SHP77 treated with DMSO at 0.1 percent for 48 hours (cell line): ENCODE results near the gene BTD.
"Not testable (repeated sequence)": the region's sequence is repeated elsewhere in the genome, so short reads cannot be mapped to it uniquely, and the experiment has no call there.

Experiments used
- DNase-seq: peaks from one replicate; lab custom pipeline; 2025; lab: John Stamatoyannopoulos, UW

BTD gene

GRCh38 chr3:15604584-15604983 lies 3.0 kb downstream of the BTD start:
- not testable (repeated sequence) for DNase-seq

GRCh38 chr3:15606434-15606891 lies 4.9 kb downstream of the BTD start:
- no peak for DNase-seq

- DNase-seq, result no peak
These were observed 8.7 kb downstream of the BTD start for GRCh38 chr3:15610082-15610759.

GRCh38 chr3:15611018-15611417 lies 9.5 kb downstream of the BTD start:
- DNase-seq, result no peak

- no peak for DNase-seq
These were observed 10.5 kb downstream of the BTD start for GRCh38 chr3:15612001-15612400.

- no peak for DNase-seq
These were observed 13.4 kb downstream of the BTD start for GRCh38 chr3:15614958-15615357.

- DNase-seq, result no peak
These were observed 14.5 kb downstream of the BTD start for GRCh38 chr3:15616053-15616452.

- not testable (repeated sequence) for DNase-seq
These were observed 18.3 kb downstream of the BTD start for GRCh38 chr3:15619659-15620464.

GRCh38 chr3:15623535-15624440 lies 22.2 kb downstream of the BTD start:
- DNase-seq, result no peak

GRCh38 chr3:15628967-15629366 lies 27.4 kb downstream of the BTD start:
- DNase-seq, result no peak

GRCh38 chr3:15629860-15630597 lies 28.5 kb downstream of the BTD start:
- peak; percentile 58 for DNase-seq

GRCh38 chr3:15630646-15631350 lies 29.3 kb downstream of the BTD start:
- DNase-seq, result no peak

- no peak for DNase-seq
These were observed 30.1 kb downstream of the BTD start for GRCh38 chr3:15631426-15632211.

- no peak for DNase-seq
These were observed 30.7 kb downstream of the BTD start for GRCh38 chr3:15632212-15632580.

GRCh38 chr3:15633159-15633558 lies 31.6 kb downstream of the BTD start:
- no peak for DNase-seq

GRCh38 chr3:15633766-15634598 lies 32.4 kb downstream of the BTD start:
- DNase-seq, result no peak

GRCh38 chr3:15634671-15635070 lies 33.1 kb downstream of the BTD start:
- no peak for DNase-seq

GRCh38 chr3:15635121-15635661 lies 33.6 kb downstream of the BTD start:
- no peak for DNase-seq
